Measurements from ENCODE around the gene FMO4.
"Not testable (repeated sequence)": the region's sequence is repeated elsewhere in the genome, so short reads cannot be mapped to it uniquely, and the experiment has no call there.

The FMO4 gene

GRCh38 chr1:171335964-171336363, 22.0 kb downstream of the FMO4 start:
- no peak for DNase-seq

GRCh38 chr1:171339345-171339744, 25.4 kb downstream of the FMO4 start:
- DNase-seq, result not testable (repeated sequence)

- no peak for DNase-seq
These were observed 29.9 kb downstream of the FMO4 start for GRCh38 chr1:171343727-171344472.

- no peak for DNase-seq
These were observed 30.5 kb downstream of the FMO4 start for GRCh38 chr1:171344473-171344820.

GRCh38 chr1:171345536-171345935, 31.6 kb downstream of the FMO4 start:
- DNase-seq, result no peak

GRCh38 chr1:171346881-171347280, 32.9 kb downstream of the FMO4 start:
- no peak for DNase-seq

- no peak for DNase-seq
These were observed 36.6 kb downstream of the FMO4 start for GRCh38 chr1:171350594-171350993.

GRCh38 chr1:171351961-171352360, 38.0 kb downstream of the FMO4 start:
- DNase-seq, result no peak

- DNase-seq, result no peak
These were observed 38.6 kb downstream of the FMO4 start for GRCh38 chr1:171352554-171352953.

GRCh38 chr1:171355727-171356126, 41.7 kb downstream of the FMO4 start:
- DNase-seq, result no peak

- no peak for DNase-seq
These were observed 43.2 kb downstream of the FMO4 start for GRCh38 chr1:171357179-171357578.

- not testable (repeated sequence) for DNase-seq
These were observed 45.3 kb downstream of the FMO4 start for GRCh38 chr1:171359355-171359648.

- DNase-seq, result not testable (repeated sequence)
These were observed 45.9 kb downstream of the FMO4 start for GRCh38 chr1:171359731-171360527.

- no peak for DNase-seq
These were observed 52.1 kb downstream of the FMO4 start for GRCh38 chr1:171366085-171366484.

GRCh38 chr1:171366816-171367215, 52.8 kb downstream of the FMO4 start:
- no peak for DNase-seq

GRCh38 chr1:171367436-171367835, 53.5 kb downstream of the FMO4 start:
- DNase-seq, result no peak

- DNase-seq, result no peak
These were observed 58.6 kb downstream of the FMO4 start for GRCh38 chr1:171372418-171373084.

GRCh38 chr1:171373357-171374122, 59.6 kb downstream of the FMO4 start:
- not testable (repeated sequence) for DNase-seq

- no peak for DNase-seq
These were observed 65.9 kb downstream of the FMO4 start for GRCh38 chr1:171379846-171380245.

- DNase-seq, result no peak
These were observed 67.9 kb downstream of the FMO4 start for GRCh38 chr1:171381866-171382210.

GRCh38 chr1:171384496-171384895, 70.5 kb downstream of the FMO4 start:
- DNase-seq, result no peak

- no peak for DNase-seq
These were observed 75.2 kb downstream of the FMO4 start for GRCh38 chr1:171389171-171389570.

GRCh38 chr1:171390740-171391139, 76.8 kb downstream of the FMO4 start:
- not testable (repeated sequence) for DNase-seq
